OCI-LY7 (cell line): ENCODE data around the gene GMPS. TPM values are rescaled to one million over a fixed set of nuclear protein-coding genes. Genes with fewer than 3 reads are reported as not detected.

Source experiments
- BruUV-seq: library from RNA; stranded (reverse); fragments of 400-500 nt; replicated peaks from 2 replicates; lab custom pipeline; 2021; lab: Mats Ljungman, UMichigan
- CTCF ChIA-PET: fragments of 300-600 bp; sonication (Branson Sonifier 250); formaldehyde crosslinking; loops from one replicate; lab custom pipeline; 2022; ENCODE audit warnings: antibody characterized with exemption; ENCODE audit not compliant: unreplicated experiment; lab: Charles Lee
- POLR2A ChIA-PET: fragments of 300-600 bp; sonication (Branson Sonifier 250); formaldehyde crosslinking; loops from one replicate; lab custom pipeline; 2022; ENCODE audit warnings: antibody characterized with exemption; lab: Charles Lee
- DNase-seq: peaks from one replicate; pipeline ENCODE4 v3.0.0-alpha.2; 2015; ENCODE audit warnings: low spot score
- H2AFZ ChIP-seq: fragments of 200-600 bp; sonication (generic), shearing (Covaris generic); 2 replicates; pipeline ENCODE4 v1.6.1; 2014; ENCODE audit warnings: mild to moderate bottlenecking, antibody characterized with exemption, low read length, moderate library complexity
- H3K27ac ChIP-seq: fragments of 200-600 bp; sonication (generic); 2 replicates; pipeline ENCODE4 v1.5.1; 2014; ENCODE audit warnings: mixed run types, low read depth, mild to moderate bottlenecking, moderate library complexity, low read length, inconsistent platforms; ENCODE audit not compliant: poor library complexity, severe bottlenecking
- H3K36me3 ChIP-seq: fragments of 200-600 bp; sonication (generic); 2 replicates; pipeline ENCODE4 v1.6.1; 2014; ENCODE audit warnings: mild to moderate bottlenecking, antibody characterized with exemption, low read length, moderate library complexity, mixed read lengths; ENCODE audit not compliant: insufficient read depth
- H3K4me1 ChIP-seq: fragments of 200-600 bp; sonication (generic); 2 replicates; pipeline ENCODE4 v1.5.1; 2014; ENCODE audit warnings: mild to moderate bottlenecking, low read length; ENCODE audit not compliant: insufficient read depth, poor library complexity, severe bottlenecking
- H3K4me2 ChIP-seq: fragments of 200-600 bp; sonication (generic); 2 replicates; pipeline ENCODE4 v1.6.1; 2014; ENCODE audit warnings: mild to moderate bottlenecking, low read length
- H3K4me3 ChIP-seq: fragments of 200-600 bp; sonication (generic); 2 replicates; pipeline ENCODE4 v1.5.1; 2014; ENCODE audit warnings: mild to moderate bottlenecking, low read depth, low read length; ENCODE audit not compliant: poor library complexity, severe bottlenecking
- H3K79me2 ChIP-seq: fragments of 200-600 bp; sonication (generic); 2 replicates; pipeline ENCODE4 v1.6.1; 2016; ENCODE audit warnings: low read depth, mild to moderate bottlenecking, low read length, moderate library complexity, mixed read lengths; ENCODE audit not compliant: insufficient read depth
- H3K9me2 ChIP-seq: fragments of 200-600 bp; sonication (generic); 2 replicates; pipeline ENCODE4 v1.6.1; 2016; ENCODE audit warnings: mild to moderate bottlenecking, low read length, mixed read lengths; ENCODE audit not compliant: insufficient read depth
- H3K9me3 ChIP-seq: fragments of 200-600 bp; sonication (generic); 2 replicates; pipeline ENCODE4 v1.6.1; 2014; ENCODE audit warnings: mild to moderate bottlenecking, mixed run types, low read length, mixed read lengths
- H4K20me1 ChIP-seq: fragments of 200-600 bp; sonication (generic); 2 replicates; pipeline ENCODE4 v1.6.1; 2014; ENCODE audit warnings: mild to moderate bottlenecking, antibody characterized with exemption, low read length, moderate library complexity, mixed read lengths; ENCODE audit not compliant: insufficient read depth
- EZH2phosphoT487 ChIP-seq: fragments of 200-600 bp; sonication (generic); IDR thresholded peaks from 2 replicates; pipeline ENCODE4 v1.6.1; 2018; ENCODE audit warnings: low read depth, borderline replicate concordance, mild to moderate bottlenecking, mixed run types, antibody characterized with exemption, low read length, moderate library complexity, mixed read lengths
- intact Hi-C: fragments of 100-400 bp; cut with micrococcal nuclease; formaldehyde crosslinking; loops from one replicate; pipeline ENCODE4 v1.10.0; 2022; ENCODE audit not compliant: unreplicated experiment
- total RNA-seq, 2 experiments: library from RNA; depleted of rRNA in 1 of 2; stranded (reverse); fragments of >200 nt in 1 of 2; shearing (Covaris generic) in 1 of 2; gene quantifications; 2 replicates each; pipeline ENCODE4 v1.2.3, GENCODE V29; 2014 to 2022
- TF ChIP-seq, protein P1 (sequence below): fragments of 200-600 bp; sonication (generic); conservative IDR thresholded peaks from 2 replicates; pipeline ENCODE4 v1.5.1; 2014; ENCODE audit warnings: mild to moderate bottlenecking, antibody characterized with exemption, low read length, moderate library complexity, mixed read lengths

The GMPS gene
- total RNA-seq, 2 experiments from 2014 or later = 37.6 to 116 TPM

GRCh38 chr3:155956508-155957411 lies 86.3 kb downstream of the GMPS start:
- CTCF ChIA-PET = no interaction called here
- TF ChIP-seq EZH2phosphoT487 = no peak
- TF ChIP-seq, protein P1, sequence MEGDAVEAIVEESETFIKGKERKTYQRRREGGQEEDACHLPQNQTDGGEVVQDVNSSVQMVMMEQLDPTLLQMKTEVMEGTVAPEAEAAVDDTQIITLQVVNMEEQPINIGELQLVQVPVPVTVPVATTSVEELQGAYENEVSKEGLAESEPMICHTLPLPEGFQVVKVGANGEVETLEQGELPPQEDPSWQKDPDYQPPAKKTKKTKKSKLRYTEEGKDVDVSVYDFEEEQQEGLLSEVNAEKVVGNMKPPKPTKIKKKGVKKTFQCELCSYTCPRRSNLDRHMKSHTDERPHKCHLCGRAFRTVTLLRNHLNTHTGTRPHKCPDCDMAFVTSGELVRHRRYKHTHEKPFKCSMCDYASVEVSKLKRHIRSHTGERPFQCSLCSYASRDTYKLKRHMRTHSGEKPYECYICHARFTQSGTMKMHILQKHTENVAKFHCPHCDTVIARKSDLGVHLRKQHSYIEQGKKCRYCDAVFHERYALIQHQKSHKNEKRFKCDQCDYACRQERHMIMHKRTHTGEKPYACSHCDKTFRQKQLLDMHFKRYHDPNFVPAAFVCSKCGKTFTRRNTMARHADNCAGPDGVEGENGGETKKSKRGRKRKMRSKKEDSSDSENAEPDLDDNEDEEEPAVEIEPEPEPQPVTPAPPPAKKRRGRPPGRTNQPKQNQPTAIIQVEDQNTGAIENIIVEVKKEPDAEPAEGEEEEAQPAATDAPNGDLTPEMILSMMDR = no peak
- Histone ChIP-seq H3K4me3 (no peak overlapping the region), H3K4me1 (no peaks in the 10 kb centered on the region), H4K20me1 (no peaks in the 10 kb centered on the region), H3K9me3 (no peaks in the 10 kb centered on the region), H3K27ac (no peak overlapping the region), H3K4me2 (no peak overlapping the region), H3K79me2 (no peaks in the 10 kb centered on the region), H3K9me2 (no peaks in the 10 kb centered on the region), H3K36me3 (no peaks in the 10 kb centered on the region), H2AFZ (no peak overlapping the region)
- no TSS peak for BruUV-seq
- intact Hi-C loops = no loop called here
- POLR2A ChIA-PET = no interaction called here
- no peak for DNase-seq

DNA sequence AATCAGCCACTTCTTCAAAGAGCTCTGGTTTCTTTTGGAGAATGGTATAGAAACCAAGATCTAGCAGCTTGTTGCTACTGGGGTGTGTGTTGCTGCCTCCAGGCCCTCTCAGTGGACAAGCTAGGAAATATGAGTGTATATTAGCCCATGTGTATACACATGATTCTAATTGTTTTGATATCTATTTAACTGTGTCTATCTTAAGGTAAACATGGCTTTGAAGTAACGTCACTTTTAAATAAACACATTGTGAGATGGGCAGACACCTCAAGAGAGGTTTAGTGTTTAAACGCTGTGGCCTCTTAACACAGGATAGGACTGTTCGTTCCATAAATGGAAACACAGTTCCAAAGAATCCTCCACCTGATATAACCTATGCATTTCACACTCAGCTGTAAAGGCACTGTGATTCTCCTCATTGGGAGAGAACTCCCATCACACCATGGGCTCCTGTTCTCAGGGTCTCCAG lies 87.0 kb downstream of the GMPS start:
- POLR2A ChIA-PET = no interaction called here
- no peak overlapping the region for H3K4me3 ChIP-seq
- no peak overlapping the region for H2AFZ ChIP-seq
- no peak overlapping the region for H3K27ac ChIP-seq
- intact Hi-C loops = no loop called here
- CTCF ChIA-PET = no interaction called here
- no peaks in the 10 kb centered on the region for H3K79me2 ChIP-seq
- no TSS peak for BruUV-seq
- H3K4me2 ChIP-seq = no peak overlapping the region
- TF ChIP-seq, protein P1 = no peak
- TF ChIP-seq EZH2phosphoT487 = no peak
- no peaks in the 10 kb centered on the region for H3K4me1 ChIP-seq
- no peaks in the 10 kb centered on the region for H3K36me3 ChIP-seq
- H3K9me2 ChIP-seq = no peaks in the 10 kb centered on the region
- no peak for DNase-seq
- no peaks in the 10 kb centered on the region for H4K20me1 ChIP-seq
- H3K9me3 ChIP-seq = no peaks in the 10 kb centered on the region

- Histone ChIP-seq H4K20me1 (no peaks in the 10 kb centered on the region), H3K9me2 (no peaks in the 10 kb centered on the region), H3K4me3 (no peak overlapping the region), H3K4me1 (no peaks in the 10 kb centered on the region), H2AFZ (no peak overlapping the region), H3K79me2 (no peaks in the 10 kb centered on the region), H3K9me3 (no peaks in the 10 kb centered on the region), H3K4me2 (no peak overlapping the region), H3K27ac (no peak overlapping the region), H3K36me3 (no peaks in the 10 kb centered on the region)
- ChIA-PET CTCF (no interaction called here), POLR2A (interaction anchor here (0.6 kb wide), 2 partner anchors 48 to 1192 kb away, joined by 3 read pairs; no protein-coding TSS in a partner anchor)
- no TSS peak for BruUV-seq
- no peak for DNase-seq
- TF ChIP-seq EZH2phosphoT487 = no peak
- TF ChIP-seq, protein P1 = no peak
- intact Hi-C loops = no loop called here
Measured at GRCh38 chr3:155958676-155959075, 88.2 kb downstream of the GMPS start.
